ENCODE results near the gene MGAT4D.
"Not testable (repeated sequence)": the region's sequence is repeated elsewhere in the genome, so short reads cannot be mapped to it uniquely, and the experiment has no call there.

Gene MGAT4D

GRCh38 chr4:140497747-140498636 is at the start of gene MGAT4D:
TSS of gene MGAT4D (minus strand) at chr4:140498293. CDS start at chr4:140498222, 71 bp downstream.
- peak; percentile 5 for DNase-seq

GRCh38 chr4:140533951-140534480 is 35.9 kb upstream of the MGAT4D start:
- no peak for DNase-seq

DNA sequence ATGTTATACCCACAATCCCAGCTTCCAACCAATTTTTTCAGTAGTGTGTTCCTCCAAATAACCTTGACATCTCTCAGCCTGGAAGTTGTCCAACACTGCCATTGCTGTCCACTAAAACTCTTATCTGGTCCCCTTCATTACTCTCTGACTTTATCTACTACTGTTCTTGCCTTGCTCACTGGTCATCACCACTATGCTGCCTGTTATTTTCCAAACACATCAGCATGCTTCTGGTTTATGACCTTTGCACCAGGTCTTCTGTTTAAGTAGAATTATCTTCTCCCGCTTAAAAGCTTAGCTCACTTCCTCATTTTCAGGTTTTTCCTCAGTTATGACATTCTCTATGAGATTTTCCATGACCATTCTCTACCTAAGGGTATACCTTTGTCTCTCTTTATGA is 31.3 kb upstream of the MGAT4D start:
- DNase-seq, result peak; percentile 6

DNA sequence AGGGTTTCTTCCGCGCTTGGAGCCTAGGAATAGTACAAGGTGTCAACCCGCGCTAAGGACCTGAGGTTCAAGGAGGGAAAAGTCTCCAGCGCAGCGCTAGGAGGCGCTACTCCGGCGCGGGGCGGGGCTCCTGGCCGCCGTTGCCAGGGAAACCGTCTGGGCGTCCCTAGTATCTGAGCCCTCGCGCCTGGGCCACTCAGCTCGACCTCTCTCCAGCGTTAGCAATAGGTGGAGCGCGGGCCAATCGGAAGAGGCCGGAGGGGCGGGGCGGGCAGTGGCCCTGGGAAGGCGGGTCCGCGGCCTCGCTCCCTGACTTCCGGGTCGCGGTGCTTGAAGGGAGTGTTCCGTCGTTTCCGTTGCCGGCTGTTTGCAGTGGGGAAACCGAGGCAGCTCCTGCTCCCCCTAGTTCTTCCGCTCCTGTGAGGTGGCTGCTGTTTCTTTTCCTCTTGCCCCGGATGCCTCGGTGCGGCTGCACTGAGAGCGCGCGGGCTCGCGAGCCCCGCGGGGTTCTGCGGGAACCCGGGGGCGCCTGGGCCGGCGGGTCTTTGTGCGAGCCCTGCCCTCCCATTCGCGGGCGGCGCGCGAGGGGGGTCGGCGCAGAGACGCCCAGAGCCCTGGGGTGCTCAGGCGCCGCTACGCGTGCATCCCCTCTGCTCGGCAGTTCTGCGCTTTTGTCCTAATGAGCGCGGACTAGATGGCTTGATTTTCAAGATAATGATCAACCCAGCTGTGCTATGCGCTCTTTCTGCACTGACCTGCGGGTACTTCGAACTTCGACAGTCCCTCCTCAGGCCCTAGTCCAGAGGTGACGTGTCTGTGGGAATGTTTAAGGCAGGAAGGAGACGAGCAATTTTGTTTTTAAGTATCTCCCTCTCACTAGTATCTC is 26.0 kb upstream of the MGAT4D start, which contains the start of gene ELMOD2:
Gene ELMOD2, plus strand, starts transcription at position 312 of the 886 bp plus-strand sequence. CDS start 1,261 bp downstream, outside the sequence.
- peak; percentile 99 for DNase-seq

DNA sequence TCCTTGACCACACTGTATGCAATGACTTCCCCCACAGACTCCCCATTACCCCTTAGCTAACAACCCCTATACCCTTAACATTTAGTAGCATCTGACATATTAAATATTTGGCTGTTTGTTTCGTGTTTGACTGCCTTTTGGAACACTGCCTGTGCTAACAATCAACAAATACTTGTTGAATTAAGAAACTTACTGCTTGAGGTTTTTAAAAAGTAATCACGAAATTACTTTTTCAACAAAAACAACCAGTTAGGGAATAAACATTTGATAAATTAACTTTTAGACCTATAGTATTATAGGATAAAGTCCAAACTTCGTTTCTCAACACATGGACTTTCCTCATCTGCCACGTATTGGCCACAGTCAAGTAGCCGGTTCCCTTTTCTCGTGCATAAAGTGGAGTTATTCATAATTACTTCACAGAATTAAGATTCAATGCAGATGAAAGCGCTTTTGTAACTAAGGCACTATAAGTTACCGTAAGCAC is 25.3 kb upstream of the MGAT4D start:
- DNase-seq, result no peak

- no peak for DNase-seq
These were observed 17.3 kb upstream of the MGAT4D start for GRCh38 chr4:140515423-140515822.

DNA sequence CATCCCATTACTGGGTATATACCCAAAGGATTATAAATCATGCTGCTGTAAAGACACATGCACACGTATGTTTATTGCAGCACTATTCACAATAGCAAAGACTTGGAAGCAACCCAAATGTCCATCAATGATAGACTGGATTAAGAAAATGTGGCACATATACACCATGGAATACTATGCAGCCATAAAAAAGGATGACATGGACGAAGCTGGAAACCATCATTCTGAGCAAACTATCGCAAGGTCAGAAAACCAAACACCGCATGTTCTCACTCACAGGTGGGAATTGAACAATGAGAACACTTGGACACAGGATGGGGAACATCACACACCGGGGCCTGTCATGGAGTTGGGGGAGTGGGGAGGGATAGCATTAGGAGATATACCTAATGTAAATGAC is 15.7 kb upstream of the MGAT4D start:
- DNase-seq, result not testable (repeated sequence)

DNA sequence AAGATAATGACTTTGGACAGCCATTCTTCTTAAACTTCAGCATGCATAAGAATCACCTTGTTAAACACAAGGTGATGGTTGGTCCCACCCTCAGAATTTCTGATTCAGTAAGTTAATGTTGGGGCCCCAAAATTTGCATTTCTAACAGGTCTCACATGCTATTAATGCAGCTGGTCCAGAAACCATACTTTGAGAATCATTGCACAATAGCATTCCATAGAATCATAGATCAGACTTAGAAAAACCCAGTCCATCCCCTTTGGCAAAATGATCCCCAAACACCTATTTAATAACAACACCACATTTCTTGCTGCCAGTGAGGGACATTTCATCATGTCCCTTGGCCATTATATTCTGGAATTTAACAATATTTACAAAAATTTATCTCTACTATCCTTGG is 6.2 kb upstream of the MGAT4D start:
- no peak for DNase-seq

- no peak for DNase-seq
These were observed 1.3 kb upstream of the MGAT4D start for GRCh38 chr4:140499391-140499790.

GRCh38 chr4:140497405-140497746 is 717 bp downstream of the MGAT4D start:
- no peak for DNase-seq

GRCh38 chr4:140485939-140486338 is 12.2 kb downstream of the MGAT4D start:
- no peak for DNase-seq

DNA sequence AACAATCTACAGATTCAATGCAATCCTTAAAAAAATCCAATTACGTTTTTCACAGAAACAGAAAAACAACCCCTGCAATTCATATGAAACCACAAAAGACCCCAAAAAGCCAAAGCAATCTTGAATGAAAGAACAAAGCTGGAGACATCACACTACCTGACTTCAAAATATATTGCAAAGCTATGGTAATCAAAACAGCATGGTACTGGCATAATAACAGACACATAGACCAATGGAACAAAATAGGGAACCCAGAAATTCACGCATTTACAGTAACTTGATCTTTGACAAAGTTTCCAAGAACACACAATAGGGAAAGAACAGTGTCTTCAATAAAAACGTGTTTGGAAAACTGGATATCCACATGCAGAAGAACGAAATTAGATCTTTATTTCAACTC is 14.6 kb downstream of the MGAT4D start:
- no peak for DNase-seq

DNA sequence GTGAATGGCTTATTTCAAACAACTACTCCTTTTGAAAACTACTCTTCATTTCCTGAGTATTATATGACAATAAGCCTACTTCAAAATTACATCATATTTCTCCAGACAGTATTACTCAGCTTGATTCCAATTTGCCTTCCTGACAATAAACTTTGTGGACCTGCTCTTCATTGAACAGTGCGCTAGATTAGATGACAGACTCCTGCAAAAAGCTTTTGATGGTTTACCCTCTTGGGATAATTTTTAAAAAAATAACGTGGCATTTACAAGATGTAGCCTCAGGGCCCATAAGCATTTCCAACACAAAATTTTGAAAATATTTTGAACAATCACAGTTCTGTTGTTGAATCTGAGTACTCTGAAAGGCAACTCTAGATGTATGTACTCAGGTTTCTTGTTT is 25.9 kb downstream of the MGAT4D start:
- no peak for DNase-seq

DNA sequence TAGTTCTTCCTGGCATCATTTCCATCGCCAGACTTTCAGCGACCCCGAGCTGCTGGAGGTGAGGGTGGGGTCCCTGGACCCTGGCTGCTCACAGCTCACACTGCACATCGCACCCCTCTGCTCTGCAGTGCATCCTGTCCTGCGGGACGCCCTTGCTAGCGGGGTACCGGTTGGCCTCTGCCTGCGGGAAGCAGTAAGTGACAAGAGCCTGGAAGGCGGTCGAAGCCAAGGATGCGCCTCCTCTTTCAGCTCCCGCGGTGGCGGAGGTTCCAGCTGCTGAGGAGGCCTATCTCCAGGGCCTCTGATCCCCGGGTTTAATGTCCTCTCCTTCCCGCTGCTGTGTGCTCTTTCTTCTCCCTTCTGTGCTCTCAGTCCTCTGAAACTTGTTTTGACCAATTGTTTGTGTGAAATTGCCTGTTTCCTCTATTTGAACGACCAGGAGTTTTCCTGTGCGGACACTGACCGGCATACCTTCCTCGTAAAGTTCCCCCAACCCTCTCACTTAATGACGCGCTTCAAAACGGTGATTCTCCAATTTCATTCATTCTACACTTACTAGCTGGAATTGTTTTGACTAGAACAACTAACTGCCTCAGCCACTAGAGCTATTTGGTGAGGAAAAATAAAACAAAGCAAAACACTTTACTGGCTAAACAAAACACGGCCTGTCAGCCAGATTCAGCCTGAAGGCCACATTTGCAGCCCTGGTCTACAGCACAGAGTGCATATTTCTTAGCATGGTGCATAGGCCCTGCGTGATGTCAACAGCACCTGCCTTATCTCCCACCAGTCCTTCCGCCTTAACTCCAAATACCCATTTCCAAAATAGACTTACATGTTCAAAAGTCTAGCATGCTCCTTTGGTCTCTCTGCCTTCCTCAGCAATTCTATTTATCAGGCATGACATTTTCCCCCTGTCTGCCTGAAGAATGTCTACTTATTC is 28.0 kb downstream of the MGAT4D start:
- DNase-seq, result no peak

GRCh38 chr4:140466146-140466545 is 31.9 kb downstream of the MGAT4D start:
- peak; percentile 19 for DNase-seq

- DNase-seq, result no peak
These were observed 34.5 kb downstream of the MGAT4D start for GRCh38 chr4:140463614-140464013.

GRCh38 chr4:140463182-140463581 is 34.9 kb downstream of the MGAT4D start:
- no peak for DNase-seq

DNA sequence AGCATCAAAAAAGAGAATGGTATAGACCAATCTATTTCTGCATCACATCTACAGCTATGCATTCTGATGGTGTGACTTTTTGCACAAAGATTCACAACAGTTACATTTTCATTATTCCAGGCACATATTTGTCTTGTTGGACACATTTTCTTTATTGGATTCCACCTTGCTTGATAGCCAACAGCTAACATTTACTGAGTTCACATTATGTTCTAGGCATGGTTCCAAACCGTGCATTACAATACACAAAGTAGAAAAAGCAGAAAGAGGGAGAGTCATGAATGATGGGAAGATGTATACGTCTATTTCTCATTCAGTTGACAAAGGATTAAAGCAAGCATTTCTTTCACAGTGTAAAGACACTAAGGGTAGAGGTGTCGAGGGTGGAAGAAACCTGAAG is 47.7 kb downstream of the MGAT4D start:
- DNase-seq, result no peak

DNA sequence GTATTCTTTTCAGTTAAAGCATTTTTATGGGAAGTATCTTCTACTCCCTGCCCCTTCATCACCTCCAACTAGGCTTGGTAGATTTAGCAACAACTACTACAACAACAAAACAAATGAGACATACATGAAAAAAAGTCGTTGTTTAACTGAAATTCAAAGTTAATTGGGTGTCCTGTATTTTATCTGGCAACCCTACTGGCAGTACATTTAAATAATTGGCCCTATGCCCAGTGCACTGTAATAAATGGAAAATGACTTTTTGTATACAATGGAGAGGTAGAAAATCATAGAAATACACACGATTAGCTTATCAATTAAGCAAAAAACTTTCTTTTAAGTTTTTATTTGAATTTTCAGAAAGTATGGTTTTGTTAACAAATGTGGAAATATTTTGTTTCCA is 49.3 kb downstream of the MGAT4D start:
- peak; percentile 30 for DNase-seq

DNA sequence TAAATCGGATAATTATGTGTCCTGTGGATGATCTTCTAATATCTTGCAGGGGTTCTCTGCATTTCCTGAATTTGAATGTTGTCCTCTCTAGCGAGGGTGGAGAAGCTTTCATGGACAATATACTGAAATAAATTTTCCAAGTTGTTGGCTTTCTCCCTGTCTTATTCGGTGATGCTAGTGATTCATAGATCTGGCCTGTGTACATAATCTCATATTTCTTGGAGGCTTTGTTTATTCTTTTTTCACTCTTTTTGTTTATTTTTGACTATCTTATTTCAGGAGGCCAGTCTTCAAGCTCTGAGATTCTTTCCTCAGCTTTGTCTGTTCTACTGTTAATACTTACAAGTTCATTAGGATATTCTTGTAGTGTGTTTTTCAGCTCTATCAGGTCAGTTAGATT is 49.9 kb downstream of the MGAT4D start:
- DNase-seq, result no peak

DNA sequence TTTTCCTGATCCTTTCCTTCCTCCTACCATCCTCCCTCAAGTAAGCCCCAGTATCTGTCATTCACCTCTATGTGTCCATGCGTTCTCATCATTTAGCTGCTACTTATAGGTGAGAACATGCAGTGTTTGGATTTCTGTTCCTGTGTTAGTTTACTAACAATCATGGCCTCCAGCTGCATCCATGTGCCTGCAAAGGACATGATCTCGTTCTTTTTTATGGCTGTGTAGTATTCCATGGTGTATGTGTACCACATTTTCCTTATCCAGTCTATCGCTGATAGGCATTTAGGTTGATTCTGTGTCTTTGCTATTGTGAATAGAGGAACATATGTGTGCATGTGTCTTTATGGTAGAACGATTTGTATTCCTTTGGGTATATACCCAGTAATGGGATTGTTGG is 53.7 kb downstream of the MGAT4D start:
- DNase-seq, result not testable (repeated sequence)

DNA sequence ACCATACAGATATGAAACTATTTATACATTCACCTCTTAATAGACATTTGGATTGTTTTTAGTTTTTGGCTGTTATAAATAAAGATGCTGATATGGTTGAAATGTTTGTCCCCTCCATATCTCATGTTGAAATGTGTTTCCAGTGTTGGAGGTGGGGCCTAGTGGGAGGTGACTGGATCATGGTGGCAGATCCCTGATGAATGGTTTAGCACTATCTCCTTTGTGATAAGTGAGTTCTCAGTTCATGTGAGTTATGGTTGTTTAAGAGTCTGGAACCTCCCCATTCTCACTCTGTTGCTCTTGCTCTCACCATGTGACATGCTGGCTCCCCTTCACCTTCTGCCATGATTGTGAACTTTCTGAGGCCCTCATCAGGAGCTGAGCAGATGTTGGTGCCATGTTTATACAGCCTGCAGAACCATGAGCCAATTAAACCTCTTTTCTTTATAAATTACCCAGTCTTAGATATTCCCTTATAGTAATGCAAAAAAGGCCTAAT is 58.4 kb downstream of the MGAT4D start:
- no peak for DNase-seq

All from hematopoietic multipotent progenitor cell treated with erythropoietin and hydrocortisone succinate and interleukin-3 and kit ligand, for 6 days (in vitro differentiated cells).